HEK293 (cell line): Measurements from ENCODE around the gene TAS2R38.

Source experiments
- CTCF ChIA-PET: fragments of 350-600 bp; formaldehyde crosslinking; extraction: SDS; loops from one replicate; lab custom pipeline; 2021; ENCODE audit warnings: antibody characterized with exemption; lab: Yijun Ruan, JAX
- POLR2A ChIA-PET: fragments of 300-600 bp; formaldehyde crosslinking; extraction: SDS; loops from one replicate; lab custom pipeline; 2020; ENCODE audit warnings: antibody characterized with exemption, inconsistent platforms; lab: Yijun Ruan, JAX
- H3K27ac ChIP-seq: fragments of 200-500 bp; sonication (Bioruptor generic); 2 replicates; pipeline ENCODE4 v1.5.1; 2014; ENCODE audit warnings: low read depth, low read length, control low read depth, inconsistent platforms; ENCODE audit errors: extremely low read depth
- H3K36me3 ChIP-seq, 2 experiments: fragments of 200-500 bp in 1 of 2; sonication (Bioruptor generic) in 1 of 2; 1 replicate in 1 of 2; 2 replicates in 1 of 2; pipeline ENCODE4 v1.5.1; 2014 to 2017; ENCODE audit warnings: inconsistent platforms in 2 of 2, low read length in 2 of 2; ENCODE audit not compliant: control insufficient read depth in 2 of 2, insufficient read depth in 1 of 2
- H3K4me1 ChIP-seq: fragments of 200-500 bp; sonication (Bioruptor generic); 2 replicates; pipeline ENCODE4 v1.5.1; 2014; ENCODE audit warnings: mild to moderate bottlenecking, low read length, inconsistent platforms; ENCODE audit not compliant: control insufficient read depth, insufficient read depth
- H3K4me3 ChIP-seq: 2 replicates; pipeline ENCODE4 v1.5.1; 2011; ENCODE audit warnings: low read depth, mild to moderate bottlenecking, control low read depth, low read length, moderate library complexity
- H3K9me3 ChIP-seq: fragments of 200-500 bp; sonication (Bioruptor generic); 2 replicates; pipeline ENCODE4 v1.5.1; 2014; ENCODE audit warnings: low read depth, low read length, inconsistent platforms; ENCODE audit not compliant: control insufficient read depth, insufficient read depth
- GLI2 ChIP-seq: fragments of 450-650 bp; formaldehyde crosslinking; IDR thresholded peaks from 2 replicates; pipeline ENCODE4; 2017; ENCODE audit warnings: missing biosample characterization, missing genetic modification characterization, low read depth, borderline replicate concordance
- IKZF3 ChIP-seq: fragments of 450-650 bp; IDR thresholded peaks from 2 replicates; pipeline ENCODE4 v1.5.0; 2018; ENCODE audit warnings: missing biosample characterization, mild to moderate bottlenecking, missing genetic modification characterization, moderate library complexity
- KLF9 ChIP-seq: fragments of 450-650 bp; formaldehyde crosslinking; IDR thresholded peaks from 2 replicates; pipeline ENCODE4 v1.5.1; 2016; ENCODE audit warnings: missing biosample characterization, missing genetic modification characterization, low read depth
- MEIS1 ChIP-seq: sonication (generic); formaldehyde crosslinking; IDR thresholded peaks from 2 replicates; pipeline ENCODE4 v1.8.1; 2022; ENCODE audit warnings: missing genetic modification reagents, mild to moderate bottlenecking, borderline replicate concordance
- MYNN ChIP-seq: fragments of 450-650 bp; formaldehyde crosslinking; IDR thresholded peaks from 2 replicates; pipeline ENCODE4 v1.5.1; 2016; ENCODE audit warnings: missing biosample characterization, missing genetic modification characterization, borderline replicate concordance
- OSR2 ChIP-seq: fragments of 450-650 bp; formaldehyde crosslinking; IDR thresholded peaks from 2 replicates; pipeline ENCODE4 v1.5.1; 2016; ENCODE audit warnings: missing biosample characterization, missing genetic modification characterization
- SP2 ChIP-seq: fragments of 450-650 bp; formaldehyde crosslinking; IDR thresholded peaks from 2 replicates; pipeline ENCODE4 v1.5.1; 2016; ENCODE audit warnings: missing biosample characterization, missing genetic modification characterization
- ZNF140 ChIP-seq: fragments of 450-650 bp; formaldehyde crosslinking; IDR thresholded peaks from 2 replicates; pipeline ENCODE4 v1.5.1; 2016; ENCODE audit warnings: missing biosample characterization, missing genetic modification characterization
- ZNF184 ChIP-seq: fragments of 450-650 bp; IDR thresholded peaks from 2 replicates; pipeline ENCODE4 v1.5.1; 2018; ENCODE audit warnings: missing biosample characterization, mild to moderate bottlenecking, missing genetic modification characterization
- ZNF211 ChIP-seq: fragments of 450-650 bp; formaldehyde crosslinking; IDR thresholded peaks from 2 replicates; pipeline ENCODE4 v1.5.1; 2016; ENCODE audit warnings: low read depth, missing biosample characterization, missing genetic modification characterization
- ZNF214 ChIP-seq: fragments of 450-650 bp; formaldehyde crosslinking; IDR thresholded peaks from 2 replicates; pipeline ENCODE4 v1.5.1; 2017; ENCODE audit warnings: missing biosample characterization, mild to moderate bottlenecking, missing genetic modification characterization, borderline replicate concordance
- ZNF248 ChIP-seq: fragments of 450-650 bp; formaldehyde crosslinking; IDR thresholded peaks from 2 replicates; pipeline ENCODE4 v1.5.1; 2017; ENCODE audit warnings: missing biosample characterization, missing genetic modification characterization
- ZNF416 ChIP-seq: fragments of 450-650 bp; formaldehyde crosslinking; IDR thresholded peaks from 2 replicates; pipeline ENCODE4 v1.5.1; 2016; ENCODE audit warnings: missing biosample characterization, missing genetic modification characterization
- ZNF626 ChIP-seq: fragments of 450-650 bp; sonication (Bioruptor Pico); formaldehyde crosslinking; IDR thresholded peaks from 2 replicates; pipeline ENCODE4 v1.5.1; 2018; ENCODE audit warnings: missing biosample characterization, missing genetic modification characterization, inconsistent platforms
- ZNF792 ChIP-seq: fragments of 450-650 bp; formaldehyde crosslinking; IDR thresholded peaks from 2 replicates; pipeline ENCODE4 v1.5.1; 2016; ENCODE audit warnings: missing biosample characterization, missing genetic modification characterization
- ZNF837 ChIP-seq: fragments of 450-650 bp; formaldehyde crosslinking; IDR thresholded peaks from 2 replicates; pipeline ENCODE4 v1.5.1; 2016; ENCODE audit warnings: missing biosample characterization, missing genetic modification characterization
- ZSCAN16 ChIP-seq: fragments of 450-650 bp; formaldehyde crosslinking; IDR thresholded peaks from 2 replicates; pipeline ENCODE4 v1.5.1; 2016; ENCODE audit warnings: missing biosample characterization, missing genetic modification characterization
- ZSCAN23 ChIP-seq: fragments of 450-650 bp; formaldehyde crosslinking; IDR thresholded peaks from 2 replicates; pipeline ENCODE4 v1.5.1; 2016; ENCODE audit warnings: missing biosample characterization, missing genetic modification characterization
- ZXDB ChIP-seq: fragments of 450-650 bp; formaldehyde crosslinking; IDR thresholded peaks from 2 replicates; pipeline ENCODE4 v1.5.1; 2016; ENCODE audit warnings: missing biosample characterization, missing genetic modification characterization
- TF ChIP-seq, protein P1 (sequence below): fragments of 450-650 bp; formaldehyde crosslinking; IDR thresholded peaks from 2 replicates; pipeline ENCODE4 v1.5.1; 2016; ENCODE audit warnings: missing biosample characterization, missing genetic modification characterization
- TF ChIP-seq, protein P2 (sequence below): fragments of 450-650 bp; formaldehyde crosslinking; IDR thresholded peaks from 2 replicates; pipeline ENCODE4 v1.5.1; 2016; ENCODE audit warnings: missing biosample characterization, missing genetic modification characterization, low read depth
- TF ChIP-seq, protein P3 (sequence below): fragments of 450-650 bp; formaldehyde crosslinking; IDR thresholded peaks from 2 replicates; pipeline ENCODE4 v1.5.1; 2016; ENCODE audit warnings: missing biosample characterization, missing genetic modification characterization
- TF ChIP-seq, protein P4 (sequence below): fragments of 450-650 bp; formaldehyde crosslinking; IDR thresholded peaks from 2 replicates; pipeline ENCODE4 v1.5.1; 2016; ENCODE audit warnings: missing biosample characterization, missing genetic modification characterization
- TF ChIP-seq, protein P5 (sequence below): fragments of 450-650 bp; formaldehyde crosslinking; IDR thresholded peaks from 2 replicates; pipeline ENCODE4 v1.5.1; 2017; ENCODE audit warnings: missing biosample characterization, missing genetic modification characterization
- TF ChIP-seq, protein P6 (sequence below): fragments of 450-650 bp; formaldehyde crosslinking; IDR thresholded peaks from 2 replicates; pipeline ENCODE4; 2016; ENCODE audit warnings: missing biosample characterization, missing genetic modification characterization

The TAS2R38 gene

DNA sequence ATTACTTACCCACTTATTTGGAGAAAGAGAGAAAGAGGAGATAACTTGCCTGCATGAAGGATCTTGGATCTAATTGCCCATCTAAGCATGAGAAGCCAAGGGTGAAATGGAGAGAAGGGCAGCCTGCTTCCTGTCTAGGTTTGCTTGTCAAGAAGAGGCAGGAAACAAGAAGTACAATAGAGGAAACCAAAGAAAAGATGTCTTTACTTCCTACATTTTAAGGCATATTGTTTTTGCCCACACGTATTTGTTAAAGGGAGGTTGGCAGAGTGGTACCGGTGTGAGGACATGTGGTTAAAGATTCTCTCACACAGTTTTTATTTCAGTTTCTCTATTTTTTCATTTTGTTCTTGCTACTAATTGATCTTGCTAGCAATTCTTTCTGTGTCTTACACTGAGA lies 6.0 kb upstream of the TAS2R38 start (continued):
- TF ChIP-seq ZNF214 (no peak), GLI2 (tag by site-specific recombination) (no peak), ZNF626 (tag by site-specific recombination) (no peak), ZSCAN16 (tag by site-specific recombination) (no peak), MEIS1 (CRISPR knock-in tag) (no peak), ZNF140 (tag by site-specific recombination) (no peak), ZNF184 (tag by site-specific recombination) (no peak)
- TF ChIP-seq, protein P1, sequence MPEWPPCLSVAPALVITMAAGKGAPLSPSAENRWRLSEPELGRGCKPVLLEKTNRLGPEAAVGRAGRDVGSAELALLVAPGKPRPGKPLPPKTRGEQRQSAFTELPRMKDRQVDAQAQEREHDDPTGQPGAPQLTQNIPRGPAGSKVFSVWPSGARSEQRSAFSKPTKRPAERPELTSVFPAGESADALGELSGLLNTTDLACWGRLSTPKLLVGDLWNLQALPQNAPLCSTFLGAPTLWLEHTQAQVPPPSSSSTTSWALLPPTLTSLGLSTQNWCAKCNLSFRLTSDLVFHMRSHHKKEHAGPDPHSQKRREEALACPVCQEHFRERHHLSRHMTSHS (tag by site-specific recombination), result no peak
- TF ChIP-seq, protein P2, sequence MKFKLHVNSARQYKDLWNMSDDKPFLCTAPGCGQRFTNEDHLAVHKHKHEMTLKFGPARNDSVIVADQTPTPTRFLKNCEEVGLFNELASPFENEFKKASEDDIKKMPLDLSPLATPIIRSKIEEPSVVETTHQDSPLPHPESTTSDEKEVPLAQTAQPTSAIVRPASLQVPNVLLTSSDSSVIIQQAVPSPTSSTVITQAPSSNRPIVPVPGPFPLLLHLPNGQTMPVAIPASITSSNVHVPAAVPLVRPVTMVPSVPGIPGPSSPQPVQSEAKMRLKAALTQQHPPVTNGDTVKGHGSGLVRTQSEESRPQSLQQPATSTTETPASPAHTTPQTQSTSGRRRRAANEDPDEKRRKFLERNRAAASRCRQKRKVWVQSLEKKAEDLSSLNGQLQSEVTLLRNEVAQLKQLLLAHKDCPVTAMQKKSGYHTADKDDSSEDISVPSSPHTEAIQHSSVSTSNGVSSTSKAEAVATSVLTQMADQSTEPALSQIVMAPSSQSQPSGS (tag by site-specific recombination), result no peak

DNA sequence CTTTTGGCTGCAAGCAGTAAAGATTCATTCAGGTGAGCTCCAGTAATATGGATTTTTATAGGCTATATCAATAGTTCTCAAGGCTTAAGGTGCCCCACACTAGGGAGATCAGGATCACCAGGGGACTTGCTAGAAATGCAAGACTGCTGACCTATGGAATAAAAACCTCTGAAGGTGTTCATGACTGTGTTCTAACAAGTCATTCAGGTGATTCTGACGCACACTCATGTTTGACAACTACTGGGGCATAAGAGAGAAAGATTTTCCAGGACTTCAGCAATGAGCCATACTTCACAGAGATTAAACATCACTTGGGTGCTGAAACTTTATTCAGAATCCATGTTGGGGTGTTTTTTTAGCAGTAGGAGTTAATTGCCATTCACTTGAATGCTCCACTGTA lies 4.8 kb upstream of the TAS2R38 start:
- no peaks in the 10 kb centered on the region for H3K9me3 ChIP-seq
- ChIA-PET POLR2A (no interaction called here), CTCF (interaction anchor here (0.7 kb wide), 1 partner anchor 207 kb away, joined by 3 read pairs; no protein-coding TSS in a partner anchor)

More for the DNA sequence above, 4.8 kb upstream of the TAS2R38 start:
- Histone ChIP-seq H3K4me3 (no peak overlapping the region), H3K27ac (no peak overlapping the region), H3K4me1 (no peaks in the 10 kb centered on the region), H3K36me3 (no peaks in the 10 kb centered on the region)
- TF ChIP-seq ZNF211 (tag by site-specific recombination) (no peak), IKZF3 (no peak), GLI2 (tag by site-specific recombination) (no peak), ZXDB (no peak), OSR2 (no peak), ZNF248 (no peak), KLF9 (tag by site-specific recombination) (no peak), ZNF416 (tag by site-specific recombination) (no peak), ZSCAN23 (tag by site-specific recombination) (no peak), ZNF792 (tag by site-specific recombination) (no peak), ZNF837 (no peak), SP2 (no peak), MYNN (tag by site-specific recombination) (no peak)
- TF ChIP-seq, protein P3, sequence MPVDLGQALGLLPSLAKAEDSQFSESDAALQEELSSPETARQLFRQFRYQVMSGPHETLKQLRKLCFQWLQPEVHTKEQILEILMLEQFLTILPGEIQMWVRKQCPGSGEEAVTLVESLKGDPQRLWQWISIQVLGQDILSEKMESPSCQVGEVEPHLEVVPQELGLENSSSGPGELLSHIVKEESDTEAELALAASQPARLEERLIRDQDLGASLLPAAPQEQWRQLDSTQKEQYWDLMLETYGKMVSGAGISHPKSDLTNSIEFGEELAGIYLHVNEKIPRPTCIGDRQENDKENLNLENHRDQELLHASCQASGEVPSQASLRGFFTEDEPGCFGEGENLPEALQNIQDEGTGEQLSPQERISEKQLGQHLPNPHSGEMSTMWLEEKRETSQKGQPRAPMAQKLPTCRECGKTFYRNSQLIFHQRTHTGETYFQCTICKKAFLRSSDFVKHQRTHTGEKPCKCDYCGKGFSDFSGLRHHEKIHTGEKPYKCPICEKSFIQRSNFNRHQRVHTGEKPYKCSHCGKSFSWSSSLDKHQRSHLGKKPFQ (tag by site-specific recombination), result no peak
- TF ChIP-seq, protein P4, sequence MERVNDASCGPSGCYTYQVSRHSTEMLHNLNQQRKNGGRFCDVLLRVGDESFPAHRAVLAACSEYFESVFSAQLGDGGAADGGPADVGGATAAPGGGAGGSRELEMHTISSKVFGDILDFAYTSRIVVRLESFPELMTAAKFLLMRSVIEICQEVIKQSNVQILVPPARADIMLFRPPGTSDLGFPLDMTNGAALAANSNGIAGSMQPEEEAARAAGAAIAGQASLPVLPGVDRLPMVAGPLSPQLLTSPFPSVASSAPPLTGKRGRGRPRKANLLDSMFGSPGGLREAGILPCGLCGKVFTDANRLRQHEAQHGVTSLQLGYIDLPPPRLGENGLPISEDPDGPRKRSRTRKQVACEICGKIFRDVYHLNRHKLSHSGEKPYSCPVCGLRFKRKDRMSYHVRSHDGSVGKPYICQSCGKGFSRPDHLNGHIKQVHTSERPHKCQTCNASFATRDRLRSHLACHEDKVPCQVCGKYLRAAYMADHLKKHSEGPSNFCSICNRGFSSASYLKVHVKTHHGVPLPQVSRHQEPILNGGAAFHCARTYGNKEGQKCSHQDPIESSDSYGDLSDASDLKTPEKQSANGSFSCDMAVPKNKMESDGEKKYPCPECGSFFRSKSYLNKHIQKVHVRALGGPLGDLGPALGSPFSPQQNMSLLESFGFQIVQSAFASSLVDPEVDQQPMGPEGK (tag by site-specific recombination), result no peak
- TF ChIP-seq, protein P1 (tag by site-specific recombination), result no peak
- TF ChIP-seq, protein P5, sequence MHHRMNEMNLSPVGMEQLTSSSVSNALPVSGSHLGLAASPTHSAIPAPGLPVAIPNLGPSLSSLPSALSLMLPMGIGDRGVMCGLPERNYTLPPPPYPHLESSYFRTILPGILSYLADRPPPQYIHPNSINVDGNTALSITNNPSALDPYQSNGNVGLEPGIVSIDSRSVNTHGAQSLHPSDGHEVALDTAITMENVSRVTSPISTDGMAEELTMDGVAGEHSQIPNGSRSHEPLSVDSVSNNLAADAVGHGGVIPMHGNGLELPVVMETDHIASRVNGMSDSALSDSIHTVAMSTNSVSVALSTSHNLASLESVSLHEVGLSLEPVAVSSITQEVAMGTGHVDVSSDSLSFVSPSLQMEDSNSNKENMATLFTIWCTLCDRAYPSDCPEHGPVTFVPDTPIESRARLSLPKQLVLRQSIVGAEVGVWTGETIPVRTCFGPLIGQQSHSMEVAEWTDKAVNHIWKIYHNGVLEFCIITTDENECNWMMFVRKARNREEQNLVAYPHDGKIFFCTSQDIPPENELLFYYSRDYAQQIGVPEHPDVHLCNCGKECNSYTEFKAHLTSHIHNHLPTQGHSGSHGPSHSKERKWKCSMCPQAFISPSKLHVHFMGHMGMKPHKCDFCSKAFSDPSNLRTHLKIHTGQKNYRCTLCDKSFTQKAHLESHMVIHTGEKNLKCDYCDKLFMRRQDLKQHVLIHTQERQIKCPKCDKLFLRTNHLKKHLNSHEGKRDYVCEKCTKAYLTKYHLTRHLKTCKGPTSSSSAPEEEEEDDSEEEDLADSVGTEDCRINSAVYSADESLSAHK, result no peak
- TF ChIP-seq, protein P6, sequence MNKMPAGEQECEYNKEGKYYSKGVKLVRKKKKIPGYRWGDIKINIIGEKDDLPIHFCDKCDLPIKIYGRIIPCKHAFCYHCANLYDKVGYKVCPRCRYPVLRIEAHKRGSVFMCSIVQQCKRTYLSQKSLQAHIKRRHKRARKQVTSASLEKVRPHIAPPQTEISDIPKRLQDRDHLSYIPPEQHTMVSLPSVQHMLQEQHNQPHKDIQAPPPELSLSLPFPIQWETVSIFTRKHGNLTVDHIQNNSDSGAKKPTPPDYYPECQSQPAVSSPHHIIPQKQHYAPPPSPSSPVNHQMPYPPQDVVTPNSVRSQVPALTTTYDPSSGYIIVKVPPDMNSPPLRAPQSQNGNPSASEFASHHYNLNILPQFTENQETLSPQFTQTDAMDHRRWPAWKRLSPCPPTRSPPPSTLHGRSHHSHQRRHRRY (tag by site-specific recombination), result no peak
